Activated CD8-positive, alpha-beta memory T cell treated with anti-CD3 and anti-CD28 coated beads for 1 hour (primary cell): ENCODE measurements around the gene IKBKE.

ENCODE experiments used
- DNase-seq, 2 donors: peaks; one replicate each; pipeline ENCODE4 v3.0.0-alpha.2; 2020; ENCODE audit warnings: low read depth in 1 of 2; ENCODE audit errors: extremely low read depth in 1 of 2

IKBKE gene

DNA sequence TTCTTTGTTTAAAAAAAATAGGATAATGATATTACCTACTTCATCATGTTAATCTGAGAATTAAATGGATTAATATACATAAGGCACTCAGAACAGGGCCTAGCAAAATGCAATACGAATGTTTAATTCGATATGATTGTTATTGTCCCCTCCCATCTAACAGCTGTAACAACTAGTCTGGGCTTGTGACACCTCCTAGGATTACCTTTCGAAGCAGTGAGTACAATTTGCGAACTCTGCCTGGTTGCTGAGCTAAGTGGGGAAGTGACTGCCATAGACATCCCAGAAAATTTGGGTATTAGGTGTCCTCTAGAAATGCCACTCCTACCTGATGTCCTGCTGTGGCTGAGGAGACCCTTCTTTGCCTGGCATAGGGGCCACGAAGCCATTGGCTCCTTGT, 40.1 kb downstream of the IKBKE start:
- no peak for DNase-seq

DNA sequence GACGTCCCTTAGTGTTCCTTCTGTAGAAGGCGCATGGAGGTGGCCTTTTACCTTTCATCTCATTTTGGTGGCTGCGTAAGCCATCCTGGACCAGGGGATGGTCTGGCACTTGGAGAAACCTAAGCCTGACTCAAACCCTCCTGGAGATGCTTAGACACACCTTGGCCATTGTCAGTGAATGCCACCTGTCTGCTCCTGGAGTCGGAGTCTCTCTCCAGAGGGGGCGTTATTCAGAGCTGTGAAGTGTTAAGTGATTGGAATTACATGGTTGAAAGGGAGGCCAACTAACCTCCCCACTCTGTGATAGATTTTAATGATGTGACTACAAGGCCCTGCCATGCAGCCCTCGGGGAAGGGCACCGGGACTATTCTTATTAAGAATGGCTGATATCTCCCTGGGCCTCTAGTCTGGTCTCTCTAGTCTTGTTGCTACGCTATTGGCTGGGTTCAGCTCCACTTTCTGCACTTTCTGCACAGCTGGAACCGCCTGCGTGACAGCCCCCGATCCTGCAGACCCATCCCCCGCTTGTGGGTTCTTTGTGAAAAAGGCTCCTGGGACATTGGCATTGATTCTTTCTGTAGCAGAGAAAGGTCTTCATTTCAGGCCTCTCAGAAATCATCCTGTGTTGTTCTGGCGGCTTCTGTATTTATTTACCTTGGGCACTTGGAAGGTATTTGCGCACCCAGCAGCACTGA, 41.2 kb downstream of the IKBKE start:
- DNase-seq, result no peak

DNA sequence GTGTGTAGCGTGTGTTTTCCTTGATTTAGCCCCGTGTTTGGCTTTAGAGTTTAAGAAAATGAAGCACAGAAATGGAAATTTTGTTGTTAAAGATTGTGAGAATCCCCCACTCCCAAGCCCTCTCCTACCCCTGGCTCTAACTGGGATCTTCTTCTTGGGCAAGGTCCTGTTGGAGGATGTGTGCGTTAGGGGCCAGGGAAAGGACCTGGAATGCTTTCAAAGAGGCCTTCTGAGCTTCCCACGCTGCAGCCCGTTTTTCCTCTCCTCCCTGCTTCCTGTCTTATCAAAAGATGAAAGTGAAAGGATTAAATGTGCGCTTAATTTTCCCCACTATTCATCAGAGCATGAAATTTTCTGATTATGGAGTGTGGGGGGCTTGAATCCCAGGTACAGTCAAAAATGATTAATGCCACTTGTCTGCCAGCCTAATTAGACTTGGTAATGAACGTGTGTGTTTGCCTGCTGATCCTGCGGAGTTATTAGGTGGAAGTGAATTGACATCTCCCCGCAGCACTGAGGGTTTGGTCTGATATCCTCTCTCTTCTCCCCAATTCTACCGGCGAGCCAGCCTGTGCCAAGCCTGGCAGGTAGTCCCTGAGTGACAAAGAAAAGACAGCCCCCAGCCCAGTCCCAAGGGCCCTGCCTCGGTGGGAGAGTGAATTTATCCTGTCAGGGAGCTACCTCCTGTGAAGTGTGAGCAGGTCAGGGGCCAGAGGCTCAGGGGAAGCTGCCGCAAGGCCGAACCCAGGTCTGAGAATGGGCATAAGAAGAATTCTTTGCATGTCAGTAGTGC, 42.0 kb downstream of the IKBKE start:
- no peak for DNase-seq

DNA sequence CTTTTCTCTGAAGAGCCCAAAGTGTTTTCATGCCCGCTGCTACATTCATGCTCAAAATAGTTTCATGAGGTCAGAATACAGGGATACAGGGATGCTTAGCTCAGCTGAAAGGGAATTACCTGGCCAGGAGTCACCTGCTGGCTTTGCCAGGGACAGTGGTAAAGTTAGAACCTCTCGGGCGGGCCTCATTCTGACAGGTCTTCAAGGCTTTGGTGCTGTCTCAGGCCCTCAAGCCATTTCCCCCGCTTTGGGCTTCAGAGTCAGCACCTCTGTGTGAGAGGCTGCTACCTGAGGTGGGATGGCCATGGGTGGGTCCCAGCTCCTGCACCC, 42.5 kb downstream of the IKBKE start:
- no peak for DNase-seq

DNA sequence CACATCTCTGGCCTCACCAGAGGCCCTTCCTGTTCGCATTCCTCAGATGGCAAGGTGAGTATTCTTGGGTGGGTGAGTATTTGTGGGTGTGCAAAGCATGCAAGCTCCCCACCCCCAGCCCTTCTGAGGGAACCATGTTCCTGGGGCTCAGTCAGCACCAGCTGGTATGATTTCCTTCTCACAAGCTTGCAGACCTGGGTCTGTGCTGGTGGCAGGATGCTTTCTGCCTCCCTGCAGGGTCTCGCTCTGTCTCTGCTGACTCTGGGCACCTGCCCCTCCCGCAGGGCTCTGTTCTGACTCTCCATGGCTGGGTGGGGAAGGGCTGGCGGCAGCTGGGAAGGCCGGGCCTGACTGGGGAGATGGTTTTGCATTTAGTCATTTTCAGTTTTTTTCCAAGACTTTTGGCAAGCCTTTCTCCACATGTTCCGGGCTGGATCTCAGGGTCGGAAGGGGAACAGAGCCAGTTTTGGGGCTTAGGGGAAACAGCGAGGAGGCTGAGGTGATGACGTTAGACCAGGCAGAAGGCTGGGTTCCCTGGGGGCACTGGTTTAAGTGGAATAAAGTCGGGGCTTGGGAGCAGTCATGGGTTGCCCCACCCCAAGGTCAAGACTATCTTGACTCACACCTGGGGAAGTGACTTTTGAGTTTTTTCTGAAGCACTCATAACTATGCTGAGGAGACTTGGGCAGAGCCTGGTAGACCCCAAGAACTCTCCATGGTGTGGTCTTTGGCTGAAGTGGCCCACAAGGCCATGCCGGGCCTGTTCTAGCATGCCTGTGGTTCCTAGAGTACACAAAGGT, 43.2 kb downstream of the IKBKE start:
- no peak for DNase-seq

DNA sequence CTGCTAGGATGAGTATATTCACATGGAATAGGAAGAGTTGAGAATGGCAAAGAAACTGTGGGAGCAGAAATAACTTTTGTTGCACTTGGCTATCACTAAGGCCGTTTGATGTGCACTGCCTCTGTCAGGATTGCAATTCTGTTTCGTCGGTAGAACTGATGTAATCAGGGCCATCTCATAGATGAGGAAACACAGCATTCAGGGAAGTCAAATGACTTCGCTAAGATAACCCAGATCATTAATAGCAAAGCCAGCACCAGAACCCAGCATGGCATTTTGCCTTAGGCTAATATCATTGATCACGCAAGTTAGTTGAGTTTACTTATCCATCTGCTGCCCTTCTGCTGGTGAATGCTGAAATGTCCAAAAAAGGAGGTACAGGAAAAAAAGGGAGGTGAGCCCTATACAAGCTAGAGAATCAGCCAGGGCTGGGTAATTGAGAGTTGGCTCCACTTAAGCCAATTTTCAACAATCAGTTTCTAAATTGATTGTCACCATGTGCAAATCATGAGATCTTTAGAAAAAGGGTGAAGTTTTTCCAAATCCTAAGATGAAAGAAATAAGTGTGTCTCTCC, 44.6 kb downstream of the IKBKE start:
- DNase-seq, result no peak

DNA sequence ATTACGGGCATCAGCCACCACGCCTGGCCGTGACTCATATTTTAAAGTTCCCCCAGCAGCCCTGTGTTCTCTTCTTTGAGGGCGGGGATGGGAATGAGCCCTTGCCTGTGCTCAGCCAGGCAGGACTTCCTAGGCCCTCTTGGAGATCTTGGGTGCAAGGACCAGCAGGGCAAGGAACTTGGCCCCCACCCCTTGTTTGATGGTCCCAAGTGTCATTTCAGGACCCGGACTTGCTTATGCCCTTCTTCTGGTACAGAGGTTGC, 46.4 kb downstream of the IKBKE start:
- no peak for DNase-seq

DNA sequence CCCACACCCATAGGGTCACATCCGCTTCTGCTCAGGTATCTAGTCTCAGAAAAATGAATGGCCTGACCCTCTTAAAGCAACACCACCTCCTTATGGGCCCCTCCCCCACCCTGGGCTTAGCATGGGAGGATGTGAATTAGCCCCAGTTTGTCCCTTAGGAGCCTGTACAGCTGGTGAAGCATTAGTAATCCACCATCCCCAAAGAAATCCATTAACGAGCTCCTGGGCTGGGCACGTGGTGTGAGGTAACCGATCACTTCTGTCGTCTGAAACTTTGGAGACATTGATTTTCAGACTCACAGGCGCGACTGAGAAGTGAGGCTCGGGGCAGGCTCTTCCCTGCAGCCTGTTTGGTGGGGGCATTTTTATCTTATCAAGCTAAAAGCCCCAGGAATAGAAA, 47.5 kb downstream of the IKBKE start:
- DNase-seq, result no peak

DNA sequence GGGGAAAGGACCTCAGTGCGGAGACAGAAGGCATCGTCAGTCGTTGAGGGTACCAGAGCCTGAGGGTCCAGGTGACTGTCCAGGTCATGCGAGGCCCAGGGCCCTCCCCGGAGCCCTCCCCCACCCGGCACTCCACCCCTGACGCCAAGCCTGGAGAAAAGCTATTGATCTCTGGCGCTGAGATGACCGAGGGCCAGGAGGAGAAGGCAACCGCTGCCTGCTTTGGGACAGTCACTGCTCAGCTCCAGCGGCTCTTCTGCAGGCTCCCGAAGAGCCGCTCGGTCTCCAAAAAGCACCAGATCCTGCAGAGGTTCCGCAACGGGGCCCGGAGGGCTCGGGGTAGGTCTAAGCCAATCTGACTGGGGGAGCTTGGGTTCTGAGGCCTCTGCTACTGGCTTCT, 47.9 kb downstream of the IKBKE start:
- no peak for DNase-seq

DNA sequence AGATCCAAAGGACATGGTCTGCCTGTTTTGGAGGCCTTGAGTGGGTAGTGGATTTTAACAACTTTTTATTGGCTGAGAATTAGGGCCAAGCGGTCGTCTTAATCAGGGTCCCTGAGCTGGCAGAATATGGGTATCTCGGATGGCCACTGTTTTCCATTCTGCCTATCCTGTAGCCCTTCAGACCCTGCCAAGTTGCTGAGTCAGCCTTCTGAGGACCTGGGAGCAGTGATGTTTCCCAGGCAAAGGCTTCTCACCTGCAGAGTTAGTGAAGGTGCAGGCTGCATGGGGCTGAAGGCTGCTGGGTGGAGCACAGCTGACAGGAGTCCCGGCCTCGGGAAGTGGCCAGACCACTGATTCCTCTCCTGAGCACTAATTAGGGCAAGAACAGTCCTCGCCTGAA, 48.5 kb downstream of the IKBKE start:
- no peak for DNase-seq

DNA sequence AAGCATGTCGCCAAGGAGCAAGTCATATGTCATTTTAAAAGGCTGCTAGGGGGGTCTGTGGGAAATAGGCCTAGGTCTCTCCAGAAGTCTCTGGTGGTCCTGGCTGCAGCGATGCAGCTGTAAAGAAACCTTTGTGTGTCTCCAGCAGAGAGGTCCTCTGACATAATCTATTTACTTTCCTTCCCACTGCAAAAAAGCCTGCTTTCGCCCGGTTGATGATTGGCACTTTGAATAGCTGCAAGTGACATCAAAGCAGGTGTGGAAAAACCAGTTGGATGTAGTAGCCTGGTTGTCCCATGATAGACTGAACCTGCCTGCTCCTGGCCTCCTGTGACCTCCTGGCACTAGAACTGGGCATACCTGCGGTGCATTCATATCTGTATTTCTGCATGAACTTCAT, 50.9 kb downstream of the IKBKE start:
- DNase-seq, result no peak

DNA sequence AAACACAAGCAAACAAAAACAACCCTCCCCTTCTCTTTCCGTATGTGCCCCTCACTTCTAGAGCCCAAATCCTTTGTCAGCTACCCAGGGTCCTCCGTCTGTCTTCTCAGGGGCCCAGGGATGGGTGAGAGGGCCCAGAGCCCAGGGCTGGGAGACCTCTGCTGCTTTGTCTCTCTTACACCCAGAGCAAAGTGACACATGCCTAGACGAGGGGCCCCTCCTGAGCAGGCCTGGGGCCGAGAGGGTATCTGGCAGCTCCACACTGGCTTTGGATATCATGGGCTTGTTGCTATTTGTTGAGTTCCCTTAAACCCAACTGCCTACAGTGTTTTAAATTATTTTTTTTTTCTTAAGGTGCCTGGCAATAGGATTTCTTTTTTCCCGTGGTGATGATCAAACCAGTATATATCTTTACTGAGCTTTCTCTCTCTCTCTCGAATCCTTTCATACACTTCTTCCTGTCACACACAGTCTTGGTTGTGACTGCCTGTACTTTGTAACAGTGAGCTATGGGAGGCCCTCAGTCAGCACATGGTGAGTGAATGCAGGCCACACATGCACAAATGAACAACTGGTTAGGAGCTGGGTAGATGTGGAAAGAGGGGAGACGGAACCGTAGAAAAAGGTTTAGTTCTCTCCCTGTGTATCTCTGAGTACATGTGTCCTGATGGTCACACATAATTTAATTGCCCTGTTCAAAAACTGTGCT, 51.6 kb downstream of the IKBKE start:
- DNase-seq, result no peak

DNA sequence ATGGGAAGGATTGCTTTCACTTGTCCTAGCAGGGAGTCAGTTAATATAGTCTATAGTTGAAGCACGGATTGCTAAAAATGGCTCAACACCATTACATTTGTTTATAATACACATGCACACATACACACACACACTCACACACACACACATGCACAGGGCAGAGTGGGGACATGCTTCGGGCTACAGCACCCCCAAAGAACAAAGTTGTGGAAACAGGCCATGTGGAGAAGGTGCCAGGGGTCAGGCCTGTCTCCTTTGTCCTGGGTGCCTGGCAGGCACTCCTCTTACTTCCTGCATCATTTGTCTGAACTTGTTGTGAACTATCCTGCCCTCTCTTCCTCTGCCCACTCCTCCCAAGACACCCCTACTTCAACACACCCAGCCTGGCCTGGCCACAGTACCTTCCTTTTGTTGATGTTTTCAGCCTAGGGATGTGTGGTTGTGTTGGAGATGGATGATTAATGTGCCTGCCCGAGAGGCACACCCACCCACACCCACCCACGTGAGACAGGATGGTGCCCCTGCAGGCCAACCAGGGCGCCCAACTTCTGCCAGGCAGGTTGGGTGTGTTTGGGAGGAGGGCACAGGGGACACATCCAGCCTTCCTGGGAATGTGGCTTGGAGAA, 54.6 kb downstream of the IKBKE start:
- no peak for DNase-seq

DNA sequence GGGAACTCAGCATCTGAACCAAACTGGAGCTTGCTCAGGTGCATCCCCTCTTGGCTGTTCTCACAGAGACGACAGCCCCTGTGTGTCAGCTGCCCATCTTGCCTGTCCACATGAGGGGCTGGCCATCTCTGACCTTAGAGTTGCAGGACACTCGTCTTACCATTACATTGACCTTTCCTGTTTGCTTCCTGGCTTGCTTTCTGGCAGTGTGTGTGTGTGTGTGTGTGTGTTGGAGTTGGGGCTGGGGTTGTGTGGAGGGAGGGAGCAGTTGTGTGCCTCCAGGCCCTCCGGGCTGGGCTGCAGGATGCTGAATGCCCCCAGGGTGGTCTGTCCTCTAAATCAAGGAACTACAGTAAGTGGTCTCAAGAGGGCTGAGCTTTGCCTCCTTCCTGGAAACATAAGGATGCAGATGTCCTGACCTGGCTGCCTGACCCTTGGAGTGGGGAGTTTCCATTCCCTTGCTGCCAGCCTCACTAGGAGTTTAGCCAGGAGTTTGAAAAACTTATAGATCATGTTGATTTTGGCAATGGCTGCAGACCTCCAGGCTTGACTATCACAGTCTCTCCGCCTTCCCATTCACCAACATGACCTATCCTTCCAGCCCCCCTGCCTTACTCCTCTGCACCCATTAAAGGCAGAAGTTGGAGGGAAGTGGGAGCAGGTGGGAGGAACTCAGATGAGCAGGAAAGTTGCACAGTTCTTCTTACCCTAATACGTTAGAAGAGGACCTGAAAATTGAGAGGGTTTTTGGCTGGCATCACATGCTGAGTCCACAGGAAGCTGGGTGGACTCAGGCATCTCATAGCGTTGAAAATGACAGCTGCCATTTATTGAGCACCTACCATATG, 56.0 kb downstream of the IKBKE start:
- DNase-seq, result no peak

DNA sequence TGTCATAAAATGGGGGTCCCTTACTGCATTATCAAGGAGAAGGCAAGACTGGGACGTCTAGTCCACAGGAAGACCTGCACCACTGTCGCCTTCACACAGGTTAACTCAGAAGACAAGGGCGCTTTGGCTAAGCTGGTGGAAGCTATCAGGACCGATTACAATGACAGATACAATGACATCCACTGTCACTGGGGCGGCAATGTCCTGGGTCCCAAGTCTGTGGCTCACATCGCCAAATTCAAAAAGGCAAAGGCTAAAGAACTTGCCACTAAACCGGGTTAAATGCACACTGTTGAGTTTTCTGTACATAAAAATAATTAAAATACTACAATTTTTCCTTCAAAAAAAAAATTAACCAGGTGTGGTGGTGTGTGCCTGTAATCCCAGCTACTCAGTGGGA, 59.1 kb downstream of the IKBKE start:
- DNase-seq, result no peak

DNA sequence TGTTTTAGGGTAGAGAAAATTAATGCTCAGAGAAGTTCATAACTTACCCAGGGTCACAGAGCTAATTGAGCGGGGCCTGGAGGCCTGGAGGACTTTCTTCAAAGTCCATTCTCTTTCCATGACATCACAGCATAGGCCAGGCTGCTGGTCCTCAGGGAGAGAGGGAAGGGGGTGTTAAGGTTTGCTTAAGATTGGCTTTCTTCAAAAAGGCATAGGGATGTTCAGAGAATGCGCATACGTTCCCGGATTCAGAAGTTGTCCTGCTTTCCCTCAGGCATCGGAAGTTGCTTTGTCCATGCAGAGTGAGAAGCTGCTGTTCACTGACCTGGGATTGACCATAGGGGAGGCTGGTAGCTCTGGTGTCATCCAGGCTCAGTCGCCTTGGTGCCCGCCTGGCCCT, 62.1 kb downstream of the IKBKE start:
- no peak for DNase-seq

DNA sequence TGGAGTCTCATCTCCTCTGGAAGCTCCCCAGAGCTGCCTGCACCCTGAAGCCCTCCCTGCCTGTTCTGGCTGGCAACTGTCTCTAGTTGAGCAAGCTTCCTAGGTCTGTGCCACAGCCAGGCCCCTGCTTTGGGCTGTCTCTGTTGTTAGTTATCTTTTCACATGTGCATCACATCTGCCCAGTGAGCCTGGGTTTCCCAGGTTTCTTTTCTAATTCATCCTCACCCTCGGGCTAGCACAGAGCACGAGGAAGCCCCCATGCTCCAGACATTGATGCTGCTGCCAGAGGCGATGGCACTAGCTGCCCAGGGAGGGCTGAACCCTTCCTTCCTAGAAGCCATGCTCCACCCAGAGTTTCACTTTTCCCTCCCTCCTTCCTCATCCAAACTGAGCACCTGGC, 64.3 kb downstream of the IKBKE start:
- no peak for DNase-seq

DNA sequence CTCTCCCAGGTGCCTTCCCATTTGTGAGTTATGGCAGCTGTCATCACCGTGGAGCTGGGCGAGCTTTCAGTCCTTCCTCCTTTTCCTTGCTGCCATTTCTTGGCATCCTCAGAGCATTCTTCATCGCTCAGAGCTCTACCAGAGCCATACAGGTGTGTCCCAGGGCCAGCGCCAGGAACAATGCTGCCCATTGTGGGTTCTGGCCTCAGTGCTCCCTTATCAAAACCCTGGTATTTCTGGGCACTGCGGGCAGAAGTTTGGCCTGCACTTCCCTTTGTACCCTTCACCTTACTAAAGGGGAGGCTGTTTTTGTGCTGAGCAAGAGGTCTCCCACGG, 65.5 kb downstream of the IKBKE start:
- DNase-seq, result no peak

DNA sequence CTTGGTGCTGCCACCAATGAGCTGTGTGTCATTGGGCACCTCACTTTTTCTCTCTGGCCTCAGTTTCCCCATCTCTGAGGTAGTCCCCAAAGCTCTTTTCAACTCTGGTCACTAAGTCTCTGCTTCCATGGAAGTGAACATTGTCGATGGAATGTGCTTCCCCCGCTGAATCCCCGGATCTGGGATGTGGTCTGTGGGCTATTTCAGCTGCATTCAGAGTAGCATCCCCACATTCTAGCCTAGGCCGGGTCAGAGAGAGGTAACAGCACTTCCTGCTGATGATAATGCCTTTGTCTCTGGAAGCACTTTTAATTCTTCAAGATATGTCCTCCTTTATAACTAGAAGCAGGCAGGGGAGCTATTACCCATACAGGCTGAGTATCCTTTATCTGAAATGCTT, 66.9 kb downstream of the IKBKE start:
- no peak for DNase-seq
